Fibroblast of mammary gland (primary cell): ENCODE measurements around the gene RPS3.

Experiments used
- DNase-seq: peaks from one replicate; pipeline ENCODE4 v3.0.0-alpha.2; 2010; ENCODE audit warnings: low read depth
- H3K4me3 ChIP-seq: 2 replicates; pipeline ENCODE4 v1.5.1; 2011; ENCODE audit warnings: low read depth, mild to moderate bottlenecking, low read length, moderate library complexity; ENCODE audit not compliant: control insufficient read depth
- TF ChIP-seq, protein P1 (sequence below): conservative IDR thresholded peaks from 2 replicates; pipeline ENCODE4 v1.5.1; 2011; ENCODE audit warnings: low read depth, low read length, inconsistent platforms; ENCODE audit not compliant: control insufficient read depth, insufficient read depth

RPS3 gene

DNA sequence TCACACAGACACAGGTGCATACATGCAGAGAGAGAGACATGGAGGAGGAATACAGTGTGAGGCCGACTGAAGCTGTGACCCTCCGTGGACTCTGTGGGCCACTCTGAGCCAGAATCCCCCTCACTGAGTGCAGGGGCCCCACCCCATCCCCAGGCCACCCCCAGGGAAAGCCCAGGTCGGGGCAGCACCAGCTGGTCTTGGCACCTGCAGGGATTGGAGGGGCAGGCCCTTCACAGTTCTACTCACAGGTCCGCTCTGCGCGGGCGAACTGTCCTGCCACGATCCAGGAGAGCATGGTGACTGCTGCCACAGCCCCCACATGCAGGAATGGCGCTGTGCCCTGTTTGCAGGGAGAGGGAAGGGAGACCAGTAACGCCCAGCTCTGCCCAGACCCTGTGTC lies 50.0 kb downstream of the RPS3 start:
- TF ChIP-seq, protein P1, sequence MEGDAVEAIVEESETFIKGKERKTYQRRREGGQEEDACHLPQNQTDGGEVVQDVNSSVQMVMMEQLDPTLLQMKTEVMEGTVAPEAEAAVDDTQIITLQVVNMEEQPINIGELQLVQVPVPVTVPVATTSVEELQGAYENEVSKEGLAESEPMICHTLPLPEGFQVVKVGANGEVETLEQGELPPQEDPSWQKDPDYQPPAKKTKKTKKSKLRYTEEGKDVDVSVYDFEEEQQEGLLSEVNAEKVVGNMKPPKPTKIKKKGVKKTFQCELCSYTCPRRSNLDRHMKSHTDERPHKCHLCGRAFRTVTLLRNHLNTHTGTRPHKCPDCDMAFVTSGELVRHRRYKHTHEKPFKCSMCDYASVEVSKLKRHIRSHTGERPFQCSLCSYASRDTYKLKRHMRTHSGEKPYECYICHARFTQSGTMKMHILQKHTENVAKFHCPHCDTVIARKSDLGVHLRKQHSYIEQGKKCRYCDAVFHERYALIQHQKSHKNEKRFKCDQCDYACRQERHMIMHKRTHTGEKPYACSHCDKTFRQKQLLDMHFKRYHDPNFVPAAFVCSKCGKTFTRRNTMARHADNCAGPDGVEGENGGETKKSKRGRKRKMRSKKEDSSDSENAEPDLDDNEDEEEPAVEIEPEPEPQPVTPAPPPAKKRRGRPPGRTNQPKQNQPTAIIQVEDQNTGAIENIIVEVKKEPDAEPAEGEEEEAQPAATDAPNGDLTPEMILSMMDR = no peak
- H3K4me3 ChIP-seq = no peak overlapping the region
- no peak for DNase-seq

DNA sequence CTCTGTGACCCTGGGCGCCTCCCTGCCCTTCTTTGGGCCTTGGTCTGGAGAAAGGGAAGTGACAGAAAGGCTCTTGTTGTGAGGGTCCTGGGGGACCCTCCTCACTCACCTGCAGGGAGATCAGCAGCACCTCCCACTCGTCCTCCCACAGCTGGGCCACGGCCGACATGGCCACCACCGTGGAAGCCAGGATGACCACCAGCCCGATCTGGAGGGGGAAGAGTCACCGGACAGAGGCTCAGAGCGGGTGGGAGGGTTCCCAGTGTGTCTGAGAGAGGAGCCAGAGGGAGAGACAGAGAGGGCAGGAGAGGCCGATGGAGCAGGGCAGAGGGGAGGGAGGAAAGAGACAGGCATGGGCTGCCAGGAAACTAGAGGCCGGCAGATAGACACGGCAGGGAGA lies 50.5 kb downstream of the RPS3 start:
- no peak overlapping the region for H3K4me3 ChIP-seq
- TF ChIP-seq, protein P1 = no peak

DNA sequence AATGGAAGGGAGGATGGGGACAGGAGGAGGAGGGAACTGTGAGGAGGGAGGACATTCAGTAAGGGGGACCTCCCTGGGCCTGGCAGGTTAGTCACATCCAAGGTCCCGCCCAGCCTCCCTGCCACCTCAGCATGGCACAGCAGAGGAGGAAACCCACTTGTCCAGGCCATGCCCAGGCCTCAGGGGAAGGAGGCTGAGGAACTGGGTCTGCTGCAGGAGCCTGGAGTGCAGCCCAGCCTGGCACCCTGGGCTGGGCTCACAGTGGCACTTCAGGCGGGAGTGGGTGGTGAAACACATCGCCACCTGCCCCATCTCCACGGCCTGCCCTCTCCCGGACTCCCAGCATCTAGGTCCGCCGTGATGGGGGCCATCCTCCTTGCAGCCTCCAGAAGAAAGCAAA lies 50.9 kb downstream of the RPS3 start:
- TF ChIP-seq, protein P1 = no peak
- no peak for DNase-seq

More for the DNA sequence above, 50.5 kb downstream of the RPS3 start:
- DNase-seq = no peak

DNA sequence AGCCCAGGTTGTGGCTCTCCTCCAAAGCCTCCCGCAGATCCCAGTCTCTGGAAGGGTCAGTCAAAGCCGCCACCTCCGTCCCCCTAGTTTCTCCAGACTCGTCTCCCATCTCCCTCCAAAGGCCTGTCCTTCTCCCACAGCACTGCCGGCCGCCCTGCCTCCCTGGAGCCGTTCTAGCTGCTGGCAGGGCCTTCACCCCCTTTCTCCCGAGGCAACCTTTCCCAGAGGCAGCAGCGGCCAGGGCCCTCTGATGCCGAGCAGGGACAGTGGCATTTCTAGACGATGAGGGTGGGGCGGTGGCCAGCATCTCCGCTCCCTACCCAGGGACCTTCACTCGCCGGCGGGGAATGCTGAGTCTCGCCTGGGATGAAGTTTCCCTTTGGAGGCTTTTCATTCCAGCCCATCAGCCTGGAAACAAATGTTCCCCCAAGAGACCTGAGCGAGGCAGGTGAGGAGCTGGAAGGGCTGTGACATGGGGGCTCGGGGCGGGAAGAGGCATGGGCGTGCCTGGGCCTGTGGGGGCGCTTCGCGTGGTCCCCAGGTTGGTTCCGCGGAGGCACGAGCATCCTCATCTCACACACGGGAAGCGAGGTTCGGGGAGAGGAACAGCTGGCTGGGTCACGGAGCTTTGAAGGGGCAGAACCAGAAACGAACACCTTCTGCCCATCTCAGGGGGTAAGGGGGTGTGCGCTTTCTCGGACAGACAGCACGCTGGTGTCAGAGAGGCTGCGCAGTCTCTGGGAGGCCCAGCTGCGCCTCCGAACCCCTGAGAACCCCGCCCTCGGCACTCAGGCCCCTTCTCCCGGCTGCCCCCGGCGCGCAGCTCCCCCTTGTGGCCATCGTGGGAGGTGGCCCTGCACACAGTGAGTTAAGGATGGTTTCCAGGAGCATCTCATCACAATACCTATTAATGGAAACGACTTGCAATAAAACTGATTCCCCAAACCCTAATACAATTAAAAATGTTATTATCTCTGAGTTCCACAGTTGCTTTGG lies 51.8 kb downstream of the RPS3 start:
- no peak for DNase-seq

More for the DNA sequence above, 50.9 kb downstream of the RPS3 start:
- no peak overlapping the region for H3K4me3 ChIP-seq

DNA sequence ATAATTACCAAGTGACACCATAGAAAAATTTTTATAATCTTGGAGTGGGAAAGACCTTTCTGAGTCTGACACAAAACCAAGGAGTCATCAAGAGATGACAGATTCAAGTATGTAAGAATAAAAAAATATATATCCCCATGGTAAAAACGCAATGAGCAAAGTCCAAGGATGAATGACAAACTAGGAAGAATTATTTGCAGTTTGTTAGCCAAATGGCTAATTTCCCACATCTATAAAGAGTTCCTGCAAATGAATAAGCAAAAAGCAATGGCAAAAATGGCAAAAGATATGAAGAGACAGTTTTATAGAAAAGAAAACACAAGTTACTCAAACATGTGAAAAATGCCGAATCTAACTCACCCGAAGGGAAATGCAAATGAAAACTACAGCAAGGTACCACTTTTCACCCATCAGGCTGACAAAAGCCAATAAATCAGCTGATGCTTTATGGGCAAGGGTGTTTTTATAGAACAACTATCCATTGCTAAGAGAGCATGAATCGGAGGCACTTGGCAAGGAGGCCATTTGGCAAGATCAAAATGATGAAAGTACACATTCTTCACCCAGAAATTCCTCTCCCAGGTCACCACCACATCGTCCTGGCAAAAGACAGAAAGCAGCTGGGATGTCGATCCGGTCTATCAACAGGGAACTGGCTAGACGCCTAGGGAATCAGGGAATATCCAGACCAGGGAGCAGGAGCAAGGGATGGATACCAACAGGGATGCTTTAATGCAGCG lies 54.8 kb downstream of the RPS3 start:
- no peak overlapping the region for H3K4me3 ChIP-seq
- DNase-seq = peak; percentile 87

More for the DNA sequence above, 51.8 kb downstream of the RPS3 start:
- H3K4me3 ChIP-seq = no peak overlapping the region
- TF ChIP-seq, protein P1 = peak; percentile 57

DNA sequence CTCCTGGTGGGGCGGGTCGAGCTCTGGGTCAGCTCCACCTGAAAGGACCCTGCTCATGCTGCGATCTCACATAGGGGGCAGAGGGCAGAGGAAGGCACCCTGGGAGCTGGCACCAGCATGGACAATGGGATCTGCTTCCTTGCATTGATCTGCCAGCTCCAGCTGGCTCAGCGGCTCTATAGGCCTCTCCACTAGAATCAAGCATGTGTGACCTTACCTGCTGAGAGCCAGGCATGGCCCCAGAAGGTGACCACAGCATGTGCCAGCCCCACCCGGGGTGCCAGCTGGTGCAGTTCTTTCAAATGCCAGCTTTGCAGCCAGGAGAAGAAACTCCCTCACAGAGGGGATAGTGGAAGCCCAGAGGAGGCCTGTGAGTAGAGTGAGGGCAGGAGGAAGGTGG lies 55.7 kb downstream of the RPS3 start:
- no peak overlapping the region for H3K4me3 ChIP-seq
- DNase-seq = no peak
- TF ChIP-seq, protein P1 = no peak

More for the DNA sequence above, 54.8 kb downstream of the RPS3 start:
- TF ChIP-seq, protein P1 = no peak
